Hepatocyte (in vitro differentiated cells): ENCODE results near the gene TREML2.

Experiments
- CTCF ChIP-seq: fragments of 200-600 bp; sonication (generic); IDR thresholded peaks from 2 replicates; pipeline ENCODE4 v1.5.1; 2016; ENCODE audit warnings: antibody characterized with exemption, mild to moderate bottlenecking; ENCODE audit not compliant: poor library complexity
- EZH2 ChIP-seq: fragments of 200-600 bp; sonication (generic); IDR thresholded peaks from 2 replicates; pipeline ENCODE4 v1.6.1; 2016; ENCODE audit warnings: antibody characterized with exemption, mild to moderate bottlenecking, borderline replicate concordance
- EZH2phosphoT487 ChIP-seq: fragments of 200-600 bp; sonication (generic); IDR thresholded peaks from one replicate; pipeline ENCODE4 v1.6.1; 2018; ENCODE audit warnings: antibody characterized with exemption, mild to moderate bottlenecking, low read depth, moderate library complexity; ENCODE audit not compliant: unreplicated experiment, severe bottlenecking

GRCh38 chr6:41161380-41161779 is 39.6 kb downstream of the TREML2 start:
- TF ChIP-seq CTCF = no peak
- no peak for TF ChIP-seq EZH2
- no peak for TF ChIP-seq EZH2phosphoT487
